Duodenal mucosa (tissue), 2 donors: ENCODE data around the gene CD33.
"Not testable (repeated sequence)": the region's sequence is repeated elsewhere in the genome, so short reads cannot be mapped to it uniquely, and the experiment has no call there.

Experiments used
- H3K27ac ChIP-seq: one replicate; pipeline ENCODE4 v1.7.0; 2013; ENCODE audit warnings: low read depth, low read length
- H3K27me3 ChIP-seq, 2 donors: one replicate each; pipeline ENCODE4 v1.7.0; 2013; ENCODE audit warnings: low read length in 2 of 2, control low read depth in 1 of 2; ENCODE audit not compliant: insufficient read depth in 2 of 2, control insufficient read depth in 1 of 2
- H3K36me3 ChIP-seq, 2 donors: one replicate each; pipeline ENCODE4 v1.7.0; 2013; ENCODE audit warnings: low read length in 2 of 2, control low read depth in 1 of 2; ENCODE audit not compliant: insufficient read depth in 2 of 2, control insufficient read depth in 1 of 2
- H3K4me1 ChIP-seq, 2 donors: one replicate each; pipeline ENCODE4 v1.7.0; 2013; ENCODE audit warnings: low read length in 2 of 2, control low read depth in 1 of 2; ENCODE audit not compliant: insufficient read depth in 2 of 2, control insufficient read depth in 1 of 2
- H3K4me3 ChIP-seq, 2 donors: one replicate each; pipeline ENCODE4 v1.7.0; 2013; ENCODE audit warnings: low read length in 2 of 2, low read depth in 1 of 2
- H3K9ac ChIP-seq, 2 donors: one replicate each; pipeline ENCODE4 v1.7.0; 2013; ENCODE audit warnings: low read length in 2 of 2, low read depth in 1 of 2
- H3K9me3 ChIP-seq, 2 donors: one replicate each; pipeline ENCODE4 v1.7.0; 2013; ENCODE audit warnings: low read length in 2 of 2, control low read depth in 1 of 2; ENCODE audit not compliant: control insufficient read depth in 1 of 2

The CD33 gene

DNA sequence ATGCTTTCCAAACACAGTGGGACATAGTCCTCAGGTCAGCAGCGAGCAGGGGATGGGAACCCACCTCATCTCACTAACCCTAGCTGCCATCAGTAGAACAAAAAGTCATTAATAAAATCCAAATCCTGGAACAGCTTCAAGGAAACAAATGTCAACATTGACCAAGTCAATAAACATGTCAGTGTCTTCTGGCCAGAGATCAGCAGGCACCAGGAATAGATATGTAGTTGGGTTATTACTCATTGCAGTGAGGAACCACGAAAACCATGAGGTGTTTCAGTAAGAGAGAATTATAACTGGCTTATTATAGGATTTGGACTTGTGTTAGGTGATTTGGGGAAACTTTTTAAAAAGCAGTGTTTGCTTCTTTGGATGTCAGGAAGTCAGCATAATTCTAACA, 17.1 kb upstream of the CD33 start:
- no peak overlapping the region for H3K4me3 ChIP-seq
- H3K9me3 ChIP-seq, result no peaks in the 10 kb centered on the region
- no peaks in the 10 kb centered on the region for H3K4me1 ChIP-seq
- H3K27me3 ChIP-seq, result no peaks in the 10 kb centered on the region
- no peaks in the 10 kb centered on the region for H3K36me3 ChIP-seq
- H3K9ac ChIP-seq, result no peak overlapping the region
- H3K27ac ChIP-seq, result no peak overlapping the region

DNA sequence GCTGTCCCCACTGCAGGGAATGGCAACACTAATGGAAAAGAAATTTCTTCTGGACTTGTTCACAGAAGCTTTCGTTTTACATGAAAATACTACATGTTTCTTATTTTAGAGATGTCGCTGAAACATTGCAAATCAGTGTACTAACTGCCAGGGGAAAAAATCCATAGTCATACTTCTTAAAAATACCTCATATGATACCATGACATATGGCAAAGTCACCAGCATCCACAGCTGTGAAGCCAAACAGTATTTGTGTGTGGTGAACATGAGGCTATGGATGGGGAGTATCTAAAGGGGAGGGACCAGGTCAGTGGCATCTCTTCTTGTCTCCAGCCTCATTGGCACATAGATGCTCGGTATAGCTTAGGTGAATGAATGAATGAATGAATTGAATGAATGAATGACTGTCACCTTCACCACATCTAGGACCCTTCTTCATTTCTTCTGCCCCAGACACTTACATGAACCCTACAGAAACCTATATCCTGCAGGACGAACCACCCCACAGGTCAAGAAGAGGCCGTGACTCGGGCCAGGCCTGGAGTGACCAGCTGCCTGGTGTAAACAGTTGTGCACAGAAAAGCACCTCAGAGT, 14.6 kb upstream of the CD33 start:
- Histone ChIP-seq H3K9me3 (no peaks in the 10 kb centered on the region), H3K36me3 (no peaks in the 10 kb centered on the region), H3K4me1 (no peaks in the 10 kb centered on the region), H3K27me3 (no peaks in the 10 kb centered on the region), H3K4me3 (no peak overlapping the region), H3K9ac (no peak overlapping the region), H3K27ac (no peak overlapping the region)

DNA sequence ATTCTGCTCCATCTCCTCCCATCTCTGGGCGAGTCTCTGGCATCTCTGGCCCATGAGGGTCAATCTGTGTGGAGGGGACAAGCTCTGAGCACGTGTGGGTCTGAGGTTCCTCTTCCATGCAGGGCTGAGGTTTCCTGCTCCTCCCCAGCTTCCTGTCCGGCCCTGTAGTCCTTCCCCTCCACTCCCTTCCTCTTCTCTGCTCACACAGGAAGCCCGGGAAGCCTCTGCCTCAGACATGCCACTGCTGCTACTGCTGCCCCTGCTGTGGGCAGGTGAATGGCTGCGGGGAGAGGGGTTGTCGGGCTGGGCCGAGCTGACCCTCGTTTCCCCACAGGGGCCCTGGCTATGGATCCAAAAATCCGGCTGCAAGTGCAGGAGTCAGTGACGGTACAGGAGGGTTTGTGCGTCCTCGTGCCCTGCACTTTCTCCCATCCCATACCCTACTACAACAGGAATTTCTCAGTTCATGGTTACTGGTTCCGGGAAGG, 14.0 kb upstream of the CD33 start:
- H3K4me1 ChIP-seq, H3K9ac ChIP-seq, H3K36me3 ChIP-seq, H3K9me3 ChIP-seq, H3K4me3 ChIP-seq, H3K27me3 ChIP-seq, H3K27ac ChIP-seq: not testable (repeated sequence)

DNA sequence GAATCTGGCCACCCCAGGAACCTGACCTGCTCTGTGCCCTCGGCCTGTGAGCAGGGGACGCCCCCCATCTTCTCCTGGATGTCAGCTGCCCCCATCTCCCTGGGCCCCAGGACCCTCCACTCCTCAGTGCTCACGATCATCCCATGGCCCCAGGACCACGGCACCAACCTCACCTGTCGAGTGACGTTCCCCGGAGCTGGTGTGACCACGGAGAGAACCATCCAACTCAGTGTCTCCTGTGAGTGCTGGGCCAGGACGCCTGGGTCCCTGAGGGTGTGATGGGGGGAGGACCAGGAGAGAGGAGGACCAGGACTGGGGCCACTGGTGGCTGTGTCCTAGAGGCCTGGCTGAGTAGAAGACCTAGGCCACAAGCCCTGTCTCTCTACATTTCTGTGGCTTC, 13.0 kb upstream of the CD33 start:
- Histone ChIP-seq H3K4me3 (no peak overlapping the region), H3K4me1 (no peaks in the 10 kb centered on the region), H3K27ac (no peak overlapping the region), H3K9me3 (no peaks in the 10 kb centered on the region), H3K9ac (no peak overlapping the region), H3K27me3 (no peaks in the 10 kb centered on the region), H3K36me3 (no peaks in the 10 kb centered on the region)

DNA sequence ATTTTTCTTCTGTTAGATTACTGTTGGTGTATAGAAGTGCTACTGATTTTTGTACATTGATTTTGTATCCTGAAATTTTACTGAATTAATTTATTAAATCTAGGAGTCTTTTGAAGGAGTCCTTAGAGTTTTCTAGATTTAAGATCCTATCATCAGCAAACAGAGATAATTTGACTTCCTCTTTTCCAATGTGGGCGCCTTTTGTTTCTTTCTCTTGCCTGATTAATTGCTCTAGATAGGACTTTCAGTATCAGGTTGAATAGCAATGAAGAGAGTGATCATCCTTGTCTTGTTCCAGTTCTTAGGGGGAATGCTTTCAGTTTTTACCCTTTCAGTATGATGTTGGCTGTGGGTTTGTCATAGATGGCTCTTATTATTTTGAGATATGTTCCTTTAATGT, 5.6 kb upstream of the CD33 start:
- Histone ChIP-seq H3K4me1 (no peaks in the 10 kb centered on the region), H3K9ac (no peak overlapping the region), H3K9me3 (no peaks in the 10 kb centered on the region), H3K27ac (no peak overlapping the region), H3K4me3 (no peak overlapping the region), H3K36me3 (no peaks in the 10 kb centered on the region), H3K27me3 (no peaks in the 10 kb centered on the region)

DNA sequence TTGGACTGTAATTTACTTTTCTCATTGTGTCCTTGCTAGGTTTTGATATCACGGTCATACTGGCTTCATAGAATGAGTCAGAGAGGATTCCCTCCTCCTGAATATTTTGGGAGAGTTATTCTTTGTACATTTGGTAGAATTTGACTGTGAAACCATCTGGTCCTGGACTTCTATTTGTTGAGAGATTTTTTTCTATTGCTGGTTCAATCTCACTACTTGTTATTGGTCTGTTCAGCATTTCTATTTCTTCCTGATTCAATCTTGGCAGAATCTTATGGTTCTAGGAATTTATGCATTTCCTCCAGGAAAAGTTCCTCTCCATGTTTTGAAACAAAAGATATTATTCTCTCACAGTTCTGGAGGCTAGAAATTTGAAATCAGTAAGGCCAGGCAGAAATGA, 4.9 kb upstream of the CD33 start:
- H3K36me3 ChIP-seq, result no peaks in the 10 kb centered on the region
- H3K27ac ChIP-seq, result no peak overlapping the region
- H3K9me3 ChIP-seq, result no peaks in the 10 kb centered on the region
- no peaks in the 10 kb centered on the region for H3K4me1 ChIP-seq
- H3K4me3 ChIP-seq, result no peak overlapping the region
- no peaks in the 10 kb centered on the region for H3K27me3 ChIP-seq
- no peak overlapping the region for H3K9ac ChIP-seq

DNA sequence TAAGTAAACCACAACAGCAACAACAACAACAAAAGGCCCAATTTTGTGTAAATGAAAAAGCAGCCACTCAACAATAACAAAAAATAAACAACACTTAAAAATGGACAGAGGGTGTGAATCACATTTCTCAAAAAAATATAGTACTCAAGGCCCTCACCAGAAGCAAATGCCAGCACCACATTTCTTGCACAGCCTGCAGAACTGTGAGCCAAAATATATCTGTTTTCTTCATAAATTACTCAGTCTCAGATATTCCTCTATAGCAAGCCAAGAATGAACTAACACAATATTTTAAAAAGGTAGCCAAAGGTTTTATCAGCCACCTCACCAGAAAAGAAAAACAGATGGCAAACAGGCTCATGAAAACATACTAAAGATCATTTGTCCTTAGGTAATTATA, 3.9 kb upstream of the CD33 start:
- Histone ChIP-seq H3K9me3 (no peaks in the 10 kb centered on the region), H3K9ac (no peak overlapping the region), H3K27ac (no peak overlapping the region), H3K4me1 (no peaks in the 10 kb centered on the region), H3K4me3 (no peak overlapping the region), H3K27me3 (no peaks in the 10 kb centered on the region), H3K36me3 (no peaks in the 10 kb centered on the region)

DNA sequence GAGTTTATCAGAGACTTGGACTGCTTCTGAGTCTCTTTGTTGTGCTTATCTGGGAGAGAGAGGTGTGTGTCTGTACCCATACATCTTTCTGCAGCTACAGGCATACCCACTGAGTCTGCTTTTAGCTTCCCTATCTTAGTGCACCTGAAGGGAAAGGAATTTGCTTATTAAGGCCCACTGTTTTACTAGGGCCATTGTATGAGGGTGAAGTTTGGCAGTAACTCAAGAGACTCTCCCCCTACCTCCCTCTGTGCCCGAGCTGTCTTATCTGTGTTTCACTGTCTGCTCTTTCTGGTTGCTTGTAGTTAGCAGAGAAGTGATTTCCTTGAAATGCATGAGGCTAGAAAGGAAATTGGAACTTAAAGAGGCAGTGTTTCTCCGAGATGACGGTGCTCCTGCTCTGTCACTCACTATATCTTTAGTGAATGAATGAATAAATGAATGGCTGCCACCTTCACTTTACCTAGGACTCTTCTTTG, 678 bp upstream of the CD33 start:
- no peaks in the 10 kb centered on the region for H3K4me1 ChIP-seq
- no peak overlapping the region for H3K9ac ChIP-seq
- H3K27ac ChIP-seq, result no peak overlapping the region
- H3K36me3 ChIP-seq, result no peaks in the 10 kb centered on the region
- no peaks in the 10 kb centered on the region for H3K9me3 ChIP-seq
- no peak overlapping the region for H3K4me3 ChIP-seq
- H3K27me3 ChIP-seq, result no peaks in the 10 kb centered on the region

DNA sequence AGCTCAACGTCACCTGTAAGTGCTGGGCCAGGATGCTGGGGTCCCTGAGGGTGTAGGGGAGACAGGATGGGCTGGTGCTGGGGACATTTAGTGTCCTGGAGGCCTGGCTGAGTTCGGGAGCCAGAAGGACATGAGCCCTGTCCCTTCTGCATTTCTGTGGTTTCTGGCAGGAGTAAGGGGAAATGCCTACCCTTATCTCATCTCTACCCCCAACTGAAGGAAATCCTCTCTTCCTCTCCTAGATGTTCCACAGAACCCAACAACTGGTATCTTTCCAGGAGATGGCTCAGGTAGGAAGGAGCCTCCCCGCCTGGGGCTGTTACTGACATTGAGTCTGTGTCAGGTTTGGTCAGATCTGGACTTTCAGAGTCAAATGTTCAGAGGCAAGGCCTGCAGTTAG, 1.2 kb downstream of the CD33 start:
- Histone ChIP-seq H3K4me3 (peak overlapping the region in 1 of 2 donors; percentile 19), H3K27ac (no peak overlapping the region), H3K9ac (no peak overlapping the region), H3K4me1 (no peaks in the 10 kb centered on the region), H3K9me3 (no peaks in the 10 kb centered on the region), H3K27me3 (no peaks in the 10 kb centered on the region), H3K36me3 (no peaks in the 10 kb centered on the region)

DNA sequence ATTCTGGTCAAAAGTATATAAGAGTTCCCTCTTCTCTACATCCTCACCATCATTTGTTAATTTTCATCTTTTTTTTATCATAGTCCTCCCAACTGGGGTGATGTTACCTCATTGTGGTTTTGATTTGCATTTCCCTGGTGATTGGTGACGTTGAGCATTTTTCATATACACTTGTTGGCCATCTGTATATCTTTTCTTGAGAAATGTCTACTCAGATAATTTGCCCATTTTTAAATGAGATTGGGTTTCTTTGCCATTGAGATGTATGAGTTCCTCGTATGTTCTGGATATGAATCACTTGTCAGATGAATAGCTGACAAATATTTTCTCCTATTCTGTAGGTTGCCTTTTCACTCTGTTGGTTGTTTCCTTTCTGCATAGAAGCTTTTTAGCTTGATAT, 2.4 kb downstream of the CD33 start:
- H3K27ac ChIP-seq, result no peak overlapping the region
- no peak overlapping the region for H3K4me3 ChIP-seq
- no peaks in the 10 kb centered on the region for H3K36me3 ChIP-seq
- no peaks in the 10 kb centered on the region for H3K9me3 ChIP-seq
- H3K4me1 ChIP-seq, result no peaks in the 10 kb centered on the region
- H3K27me3 ChIP-seq, result no peaks in the 10 kb centered on the region
- H3K9ac ChIP-seq, result no peak overlapping the region

DNA sequence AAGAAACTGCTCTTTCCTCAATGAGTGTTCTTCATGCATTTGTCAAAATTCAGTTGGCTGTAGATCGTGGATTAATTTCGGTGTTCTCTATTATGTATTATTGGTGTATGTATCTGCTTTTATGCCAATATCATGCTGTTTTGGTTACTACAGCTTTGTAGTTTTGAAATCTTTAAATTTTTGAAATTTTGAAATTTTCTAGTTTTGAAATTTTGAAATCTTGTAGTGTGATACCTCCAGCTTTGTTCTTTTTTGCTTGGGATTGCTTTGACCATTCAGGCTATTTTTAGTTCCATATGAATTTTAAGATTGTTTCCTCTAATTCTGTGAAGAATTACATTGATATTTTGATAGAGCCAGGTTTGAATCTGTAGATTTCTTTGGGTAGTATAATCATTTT, 3.1 kb downstream of the CD33 start:
- no peaks in the 10 kb centered on the region for H3K36me3 ChIP-seq
- H3K4me3 ChIP-seq, result no peak overlapping the region
- H3K27ac ChIP-seq, result no peak overlapping the region
- H3K9me3 ChIP-seq, result no peaks in the 10 kb centered on the region
- no peak overlapping the region for H3K9ac ChIP-seq
- no peaks in the 10 kb centered on the region for H3K4me1 ChIP-seq
- H3K27me3 ChIP-seq, result no peaks in the 10 kb centered on the region
